MCF 10A (cell line): ENCODE measurements around the gene RXRA. TPM values are rescaled to one million over a fixed set of nuclear protein-coding genes. Genes with fewer than 3 reads are reported as not detected.

Source experiments
- BruUV-seq: library from RNA; stranded (reverse); fragments of 400-500 nt; replicated peaks from 2 replicates; lab custom pipeline; 2021; lab: Mats Ljungman, UMichigan
- CTCF ChIA-PET: fragments of 300-600 bp; sonication (Branson Sonifier 250); formaldehyde crosslinking; extraction: SDS; loops from one replicate; lab custom pipeline; 2021; ENCODE audit warnings: antibody characterized with exemption, inconsistent platforms; lab: Yijun Ruan, JAX
- POLR2A ChIA-PET: fragments of 300-600, 350-650 bp; sonication (Branson Sonifier 250); formaldehyde crosslinking; extraction: SDS; loops from one replicate; lab custom pipeline; 2020; ENCODE audit warnings: antibody characterized with exemption, inconsistent platforms; lab: Yijun Ruan, JAX
- DNase-seq: peaks from one replicate; pipeline ENCODE4 v3.0.0-alpha.2; 2018; ENCODE audit not compliant: unreplicated experiment
- H3K27ac Mint-ChIP-seq: one replicate; pipeline ENCODE4 v1.8.0; 2022; ENCODE audit warnings: mild to moderate bottlenecking, low read depth, mixed read lengths; ENCODE audit not compliant: unreplicated experiment
- H3K27me3 Mint-ChIP-seq: one replicate; pipeline ENCODE4 v1.8.0; 2022; ENCODE audit warnings: mixed read lengths; ENCODE audit not compliant: insufficient read depth, unreplicated experiment
- H3K36me3 Mint-ChIP-seq: one replicate; pipeline ENCODE4 v1.8.0; 2022; ENCODE audit warnings: mild to moderate bottlenecking, moderate library complexity, mixed read lengths; ENCODE audit not compliant: insufficient read depth, unreplicated experiment
- H3K4me1 Mint-ChIP-seq: one replicate; pipeline ENCODE4 v1.8.0; 2022; ENCODE audit warnings: mixed read lengths; ENCODE audit not compliant: insufficient read depth, unreplicated experiment
- H3K4me3 Mint-ChIP-seq: one replicate; pipeline ENCODE4 v1.8.0; 2022; ENCODE audit warnings: mild to moderate bottlenecking, moderate library complexity, mixed read lengths; ENCODE audit not compliant: unreplicated experiment
- H3K9me3 Mint-ChIP-seq: one replicate; pipeline ENCODE4 v1.8.0; 2022; ENCODE audit warnings: mixed read lengths; ENCODE audit not compliant: unreplicated experiment
- intact Hi-C: fragments of 100-400 bp; cut with micrococcal nuclease; formaldehyde crosslinking; loops from 2 replicates; pipeline ENCODE4 v1.14.1; 2022
- total RNA-seq: library from RNA; stranded (reverse); gene quantifications from 2 replicates; pipeline ENCODE4 v1.2.3, GENCODE V29; 2022
- TF ChIP-seq, protein P1 (sequence below): fragments of 200-600 bp; IDR thresholded peaks from one replicate; pipeline ENCODE4 v1.8.0; 2022; ENCODE audit warnings: antibody characterized with exemption, mild to moderate bottlenecking; ENCODE audit not compliant: unreplicated experiment

Gene RXRA
- total RNA-seq, 1 experiment from 2014 or later: 65.5 TPM

DNA sequence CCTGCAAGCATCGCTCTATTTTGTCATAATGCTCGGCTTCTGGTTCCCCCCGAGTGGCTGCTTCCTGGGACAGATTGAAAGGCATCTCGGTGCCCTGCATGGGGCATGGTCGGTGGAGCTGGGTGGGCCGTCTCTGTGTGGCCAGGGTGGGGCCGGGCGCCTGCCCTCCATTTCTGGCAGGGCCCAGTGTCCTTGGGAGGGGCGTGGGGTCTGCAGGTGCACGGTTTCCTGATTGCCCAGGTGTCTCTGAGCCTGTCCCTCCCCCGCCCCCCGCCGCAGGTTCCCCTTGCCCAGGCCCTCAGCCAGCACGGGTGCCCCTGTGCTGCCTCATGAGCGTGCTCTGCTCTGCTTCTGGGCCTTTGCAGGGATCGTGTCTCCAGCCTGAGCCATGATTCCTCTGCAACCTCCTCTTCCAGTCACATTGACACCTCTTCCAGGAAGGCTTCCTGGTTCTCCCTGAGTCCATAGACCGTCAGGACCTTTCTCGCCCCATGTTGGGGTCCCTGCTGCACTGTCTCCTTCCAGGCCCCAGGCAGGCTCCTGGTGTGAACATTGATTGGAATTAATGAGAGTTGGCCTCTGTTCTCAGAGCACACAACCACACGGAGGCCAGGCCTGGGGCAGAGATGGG lies 90.2 kb downstream of the RXRA start:
- no peak overlapping the region for H3K4me3 Mint-ChIP-seq
- TF ChIP-seq, protein P1, sequence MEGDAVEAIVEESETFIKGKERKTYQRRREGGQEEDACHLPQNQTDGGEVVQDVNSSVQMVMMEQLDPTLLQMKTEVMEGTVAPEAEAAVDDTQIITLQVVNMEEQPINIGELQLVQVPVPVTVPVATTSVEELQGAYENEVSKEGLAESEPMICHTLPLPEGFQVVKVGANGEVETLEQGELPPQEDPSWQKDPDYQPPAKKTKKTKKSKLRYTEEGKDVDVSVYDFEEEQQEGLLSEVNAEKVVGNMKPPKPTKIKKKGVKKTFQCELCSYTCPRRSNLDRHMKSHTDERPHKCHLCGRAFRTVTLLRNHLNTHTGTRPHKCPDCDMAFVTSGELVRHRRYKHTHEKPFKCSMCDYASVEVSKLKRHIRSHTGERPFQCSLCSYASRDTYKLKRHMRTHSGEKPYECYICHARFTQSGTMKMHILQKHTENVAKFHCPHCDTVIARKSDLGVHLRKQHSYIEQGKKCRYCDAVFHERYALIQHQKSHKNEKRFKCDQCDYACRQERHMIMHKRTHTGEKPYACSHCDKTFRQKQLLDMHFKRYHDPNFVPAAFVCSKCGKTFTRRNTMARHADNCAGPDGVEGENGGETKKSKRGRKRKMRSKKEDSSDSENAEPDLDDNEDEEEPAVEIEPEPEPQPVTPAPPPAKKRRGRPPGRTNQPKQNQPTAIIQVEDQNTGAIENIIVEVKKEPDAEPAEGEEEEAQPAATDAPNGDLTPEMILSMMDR: no peak
- CTCF ChIA-PET: interaction anchor here (0.7 kb wide), 3 partner anchors 98 to 210 kb away, joined by 3 to 4 read pairs (median 3); no protein-coding TSS in a partner anchor
- no TSS peak for BruUV-seq
- DNase-seq: no peak
- intact Hi-C loops: no loop called here
- no peaks in the 10 kb centered on the region for H3K9me3 Mint-ChIP-seq
- peaks cover 20% of the 10 kb centered on the region for H3K4me1 Mint-ChIP-seq
- H3K36me3 Mint-ChIP-seq: peaks cover 63% of the 10 kb centered on the region
- no peaks in the 10 kb centered on the region for H3K27me3 Mint-ChIP-seq
- H3K27ac Mint-ChIP-seq: no peak overlapping the region
- POLR2A ChIA-PET: no interaction called here

DNA sequence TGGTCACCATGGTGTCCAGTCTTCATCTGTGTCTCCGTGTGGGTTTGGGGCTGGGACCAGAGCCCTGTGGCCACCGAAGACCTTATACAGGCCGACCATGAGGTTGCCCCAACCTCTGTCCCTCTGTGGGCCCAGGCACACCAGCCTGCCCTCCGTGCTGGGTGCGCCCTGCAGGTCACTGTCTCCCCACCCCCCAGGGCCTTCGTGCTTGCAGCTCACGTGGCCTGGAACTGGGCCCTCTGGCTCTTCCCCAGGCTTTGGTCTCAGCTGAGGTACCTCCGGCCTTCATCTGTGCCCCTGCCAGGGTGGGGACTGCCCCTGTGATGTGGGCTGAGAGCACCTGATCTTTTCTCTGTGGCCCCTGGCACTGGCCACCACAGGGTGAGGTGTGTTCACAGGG lies 92.1 kb downstream of the RXRA start:
- H3K4me1 Mint-ChIP-seq: peaks cover 26% of the 10 kb centered on the region
- intact Hi-C loops: no loop called here
- POLR2A ChIA-PET: interaction anchor here (0.8 kb wide), 1 partner anchor 47 kb away, joined by 3 read pairs; no protein-coding TSS in a partner anchor
- H3K36me3 Mint-ChIP-seq: peaks cover 78% of the 10 kb centered on the region
- no peak overlapping the region for H3K27ac Mint-ChIP-seq
- CTCF ChIA-PET: no interaction called here
- no peak for DNase-seq
- TF ChIP-seq, protein P1: no peak
- H3K9me3 Mint-ChIP-seq: no peaks in the 10 kb centered on the region
- no peak overlapping the region for H3K4me3 Mint-ChIP-seq
- H3K27me3 Mint-ChIP-seq: no peaks in the 10 kb centered on the region
- no TSS peak for BruUV-seq

DNA sequence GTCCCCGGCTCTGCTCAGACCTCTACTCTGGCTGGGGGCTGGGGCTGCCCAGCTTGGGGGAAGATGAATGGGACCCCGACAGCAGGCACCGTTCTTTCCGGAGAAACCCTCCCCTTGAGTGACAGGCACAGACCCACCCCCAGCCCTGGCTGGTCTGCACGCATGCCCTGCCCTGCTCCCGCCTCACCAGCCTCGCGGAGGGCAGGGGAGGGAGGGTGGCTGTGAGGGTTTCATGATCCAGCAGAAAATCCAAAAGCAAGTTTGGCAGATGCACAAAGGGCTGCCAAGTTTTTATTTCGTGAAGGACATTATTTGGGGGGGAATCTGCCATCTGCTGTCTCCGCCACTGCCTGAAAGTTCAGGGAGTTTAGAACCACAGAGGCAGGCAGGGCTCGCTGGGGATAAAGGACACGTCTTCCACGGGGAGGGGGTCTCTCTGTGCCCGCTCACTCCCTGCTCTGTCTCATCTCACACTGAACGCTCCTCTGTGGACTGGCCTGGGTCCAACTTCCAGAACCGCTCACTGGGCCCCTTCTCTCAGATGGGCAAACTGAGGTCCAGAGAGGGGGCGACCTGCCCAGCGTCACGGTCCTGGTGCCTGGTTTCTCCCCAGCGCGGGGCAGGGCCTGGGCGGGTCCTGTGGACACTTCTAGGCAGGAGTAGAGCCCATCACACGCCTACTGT lies 92.9 kb downstream of the RXRA start:
- H3K36me3 Mint-ChIP-seq: peaks cover 71% of the 10 kb centered on the region
- H3K4me3 Mint-ChIP-seq: no peak overlapping the region
- H3K27ac Mint-ChIP-seq: no peak overlapping the region
- peaks cover 20% of the 10 kb centered on the region for H3K4me1 Mint-ChIP-seq
- intact Hi-C loops: no loop called here
- CTCF ChIA-PET: interaction anchor here (0.6 kb wide), 1 partner anchor 248 kb away, joined by 3 read pairs; no protein-coding TSS in a partner anchor
- BruUV-seq: no TSS peak
- POLR2A ChIA-PET: interaction anchor here (0.8 kb wide), 1 partner anchor 48 kb away, joined by 3 read pairs; no protein-coding TSS in a partner anchor
- H3K9me3 Mint-ChIP-seq: no peaks in the 10 kb centered on the region
- TF ChIP-seq, protein P1: no peak
- DNase-seq: no peak
- H3K27me3 Mint-ChIP-seq: no peaks in the 10 kb centered on the region

DNA sequence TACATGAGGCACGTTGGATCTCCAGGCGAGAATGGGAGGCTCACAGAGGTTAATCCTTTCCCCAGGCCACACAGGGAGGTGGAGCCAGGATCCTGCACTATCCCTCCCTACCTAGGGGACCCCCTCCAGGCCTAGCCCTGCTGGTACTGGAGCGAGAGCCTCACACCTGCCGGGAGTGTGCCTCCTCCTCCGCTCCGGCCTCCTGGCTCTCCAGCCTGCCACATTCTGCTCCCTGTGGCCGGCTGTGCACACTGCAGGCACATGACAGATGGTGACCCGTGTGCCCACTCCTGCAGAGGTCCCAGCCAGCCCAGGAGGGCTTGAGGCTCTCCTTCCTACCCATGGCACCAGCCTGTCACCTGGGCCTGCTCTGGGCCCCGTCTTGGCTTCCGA lies 93.4 kb downstream of the RXRA start:
- peaks cover 71% of the 10 kb centered on the region for H3K36me3 Mint-ChIP-seq
- CTCF ChIA-PET: no interaction called here
- DNase-seq: no peak
- intact Hi-C loops: no loop called here
- H3K27ac Mint-ChIP-seq: peak overlapping the region; percentile 27
- H3K27me3 Mint-ChIP-seq: no peaks in the 10 kb centered on the region
- POLR2A ChIA-PET: no interaction called here
- BruUV-seq: no TSS peak
- TF ChIP-seq, protein P1: peak; percentile 17
- H3K9me3 Mint-ChIP-seq: no peaks in the 10 kb centered on the region
- no peak overlapping the region for H3K4me3 Mint-ChIP-seq
- peaks cover 20% of the 10 kb centered on the region for H3K4me1 Mint-ChIP-seq
